ENCODE data around the gene OVCH2. TPM values are rescaled to one million over a fixed set of nuclear protein-coding genes. Genes with fewer than 3 reads are reported as not detected.

The OVCH2 gene
- total RNA-seq, 4 donors from 2014 or later, result not detected

GRCh38 chr11:7645206-7645605 is 61.1 kb downstream of the OVCH2 start:
- Histone ChIP-seq H3K4me1 (no peaks in the 10 kb centered on the region), H3K4me3 (no peak overlapping the region), H3K27ac (no peak overlapping the region), H3K9me3 (no peaks in the 10 kb centered on the region), H3K27me3 (no peaks in the 10 kb centered on the region), H3K36me3 (peaks cover 0 to 49% of the 10 kb centered on the region in 2 donors)
- no peak for TF ChIP-seq POLR2A (IDR thresholded peaks at IDR 0.05)
- TF ChIP-seq POLR2AphosphoS5 (IDR thresholded peaks at IDR 0.05), result no peak
- no peak for TF ChIP-seq CTCF (IDR thresholded peaks at IDR 0.05)
- no peak for TF ChIP-seq EP300 (IDR thresholded peaks at IDR 0.05)
- 80% methylated on average over 2 of the region's 3 CpGs; no CpG with 5 or more reads in 1 of the 2 donors for WGBS, 2 donors (ENCODE audit: low coverage in 1 of 2)
- no peak for ATAC-seq

DNA sequence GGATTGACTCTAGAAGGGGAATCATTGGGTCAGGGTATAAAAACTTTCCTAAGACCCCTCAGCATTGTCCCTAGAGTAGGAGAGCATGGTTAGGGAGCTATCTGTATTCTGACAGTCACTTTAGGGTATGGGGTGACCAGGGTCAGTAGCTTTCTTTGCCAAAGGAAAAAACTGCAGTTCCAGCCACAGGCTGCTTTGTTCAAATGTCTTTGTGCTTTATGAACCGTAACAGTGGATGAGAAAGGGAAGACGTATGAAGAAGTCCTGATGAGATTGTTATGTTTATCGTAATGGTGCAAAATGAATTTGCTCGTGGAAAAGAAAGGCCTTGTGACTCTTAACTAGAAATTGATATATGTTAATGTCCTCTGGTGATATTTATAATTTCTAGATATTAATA is 63.0 kb downstream of the OVCH2 start:
- Histone ChIP-seq H3K27ac (no peak overlapping the region), H3K36me3 (peaks cover 0 to 35% of the 10 kb centered on the region in 2 donors), H3K27me3 (no peaks in the 10 kb centered on the region), H3K9me3 (no peaks in the 10 kb centered on the region), H3K4me3 (no peak overlapping the region), H3K4me1 (peaks cover 0 to 6% (median 0%) of the 10 kb centered on the region in 3 donors)
- TF ChIP-seq POLR2A (IDR thresholded peaks at IDR 0.05) (no peak), POLR2AphosphoS5 (IDR thresholded peaks at IDR 0.05) (no peak), EP300 (IDR thresholded peaks at IDR 0.05) (no peak), CTCF (IDR thresholded peaks at IDR 0.05) (no peak)
- WGBS, 2 donors (ENCODE audit: low coverage in 1 of 2), result 75 to 76% methylated on average over 4 of the region's 4 CpGs
- no peak for ATAC-seq

GRCh38 chr11:7642747-7643146 is 63.5 kb downstream of the OVCH2 start:
- Histone ChIP-seq H3K36me3 (peaks cover 0 to 33% of the 10 kb centered on the region in 2 donors), H3K27ac (no peak overlapping the region), H3K4me3 (no peak overlapping the region), H3K4me1 (peaks cover 0 to 11% (median 0%) of the 10 kb centered on the region in 3 donors), H3K9me3 (no peaks in the 10 kb centered on the region), H3K27me3 (no peaks in the 10 kb centered on the region)
- TF ChIP-seq CTCF (IDR thresholded peaks at IDR 0.05) (no peak), POLR2A (IDR thresholded peaks at IDR 0.05) (no peak), POLR2AphosphoS5 (IDR thresholded peaks at IDR 0.05) (no peak), EP300 (IDR thresholded peaks at IDR 0.05) (no peak)
- ATAC-seq, result no peak
- WGBS, 2 donors (ENCODE audit: low coverage in 1 of 2), result 50 to 57% methylated on average over 2 to 3 of the region's 4 CpGs

DNA sequence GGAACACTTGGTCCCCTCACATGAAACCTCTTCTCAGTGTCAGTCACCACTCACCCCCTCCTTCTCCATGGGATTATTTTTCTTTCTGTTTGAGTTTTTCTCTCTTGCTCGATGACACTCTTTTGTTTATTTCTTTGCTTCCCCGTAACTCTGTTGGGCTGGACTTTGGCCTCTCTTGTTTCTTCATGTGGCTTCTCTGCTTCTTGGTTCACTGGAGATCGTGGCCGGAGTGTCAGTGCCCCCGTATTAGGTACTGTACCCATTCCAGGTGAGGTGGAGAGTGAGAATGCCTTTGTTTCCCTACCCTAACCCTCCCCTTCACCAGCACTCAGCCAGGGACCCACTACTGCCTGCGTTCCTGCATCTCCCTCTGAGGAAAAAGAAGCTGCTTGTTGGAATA is 65.5 kb downstream of the OVCH2 start:
- 60 to 81% methylated on average over 1 to 5 of the region's 6 CpGs for WGBS, 2 donors (ENCODE audit: low coverage in 1 of 2)
- H3K27ac ChIP-seq, result no peak overlapping the region
- H3K27me3 ChIP-seq, result no peaks in the 10 kb centered on the region
- TF ChIP-seq EP300 (IDR thresholded peaks at IDR 0.05) (no peak), POLR2AphosphoS5 (IDR thresholded peaks at IDR 0.05) (no peak), CTCF (IDR thresholded peaks at IDR 0.05) (no peak), POLR2A (IDR thresholded peaks at IDR 0.05) (no peak)
- H3K9me3 ChIP-seq, result no peaks in the 10 kb centered on the region
- no peak overlapping the region for H3K4me3 ChIP-seq
- H3K4me1 ChIP-seq, result peaks cover 0 to 16% (median 0%) of the 10 kb centered on the region in 3 donors
- peaks cover 0 to 40% of the 10 kb centered on the region in 2 donors for H3K36me3 ChIP-seq
- no peak for ATAC-seq

DNA sequence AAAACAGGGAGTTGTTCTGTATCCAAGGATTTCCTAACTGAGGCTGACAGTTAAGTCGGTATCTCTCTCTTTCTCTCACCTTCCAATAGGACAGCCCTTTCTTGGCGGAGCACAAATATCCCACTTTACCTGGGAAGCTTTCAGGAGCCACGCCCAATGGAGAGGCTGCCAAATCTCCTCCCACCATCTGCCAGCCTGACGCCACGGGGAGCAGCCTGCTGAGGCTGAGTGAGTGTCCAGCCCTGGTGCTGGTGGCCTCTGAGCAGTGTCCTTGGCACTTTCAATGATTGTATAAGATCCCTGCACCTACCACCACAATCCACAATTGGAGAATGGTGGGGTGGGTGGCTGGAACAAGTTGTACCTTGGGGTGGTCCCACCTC is 66.6 kb downstream of the OVCH2 start:
- Histone ChIP-seq H3K9me3 (no peaks in the 10 kb centered on the region), H3K27me3 (no peaks in the 10 kb centered on the region), H3K4me3 (no peak overlapping the region), H3K36me3 (peaks cover 0 to 51% of the 10 kb centered on the region in 2 donors), H3K4me1 (peaks cover 0 to 16% (median 0%) of the 10 kb centered on the region in 3 donors), H3K27ac (peak overlapping the region in 2 of 4 donors; percentile 30 to 57)
- no peak for TF ChIP-seq EP300 (IDR thresholded peaks at IDR 0.05)
- no peak for ATAC-seq
- WGBS, 2 donors (ENCODE audit: low coverage in 1 of 2), result 66 to 83% methylated on average over 1 to 5 of the region's 5 CpGs

Other genes with a start within 250 kb of the OVCH2 start
- gene OLFML1, start 221.0 kb downstream of the OVCH2 start, total RNA-seq, result 10 to 100 TPM in 1 of 4 donors, 1 to 10 TPM in 3; 3.4 to 10.2 (median 7.6) TPM
- gene PPFIBP2, start 192.5 kb downstream of the OVCH2 start, total RNA-seq, result 10 to 100 TPM in 3 of 4 donors, 1 to 10 TPM in 1; 8.0 to 26.5 (median 11.3) TPM
- 1 to 10 TPM; 1.2 to 4.4 (median 2.1) TPM for gene CYB5R2, start 33.0 kb downstream of the OVCH2 start, total RNA-seq
- not detected for gene OR5P2, start 90.5 kb upstream of the OVCH2 start, total RNA-seq
- gene OR5P3, start 124.4 kb upstream of the OVCH2 start, total RNA-seq, result not detected
- gene OR10A6, start 224.8 kb upstream of the OVCH2 start, total RNA-seq, result not detected
- not detected for gene OR10A3, start 235.2 kb upstream of the OVCH2 start, total RNA-seq

Measured in gastroesophageal sphincter (tissue), 4 donors.